IMR-90 (cell line): ENCODE measurements around the gene ANKRD40. TPM values are rescaled to one million over a fixed set of nuclear protein-coding genes. Genes with fewer than 3 reads are reported as not detected.
A peak's percentile ranks its signal among the peaks of the same experiment; 100 is the strongest.

Experiments used
- ATAC-seq: fragments of 200-7000 bp; cut with Tn5 transposase; 2 replicates; pipeline ENCODE4 v1.9.1; 2020; ENCODE audit warnings: low read depth, mild to moderate bottlenecking, moderate library complexity
- BruUV-seq: library from RNA; stranded (reverse); fragments of 400-500 nt; replicated peaks from 2 replicates; lab custom pipeline; 2021; lab: Mats Ljungman, UMichigan
- CTCF ChIA-PET: fragments of 300-600 bp; formaldehyde crosslinking; extraction: SDS; loops from one replicate; lab custom pipeline; 2021; ENCODE audit warnings: antibody characterized with exemption; lab: Yijun Ruan, JAX
- POLR2A ChIA-PET: fragments of 300-600 bp; sonication (Branson Sonifier 250); formaldehyde crosslinking; loops from one replicate; lab custom pipeline; 2022; ENCODE audit warnings: antibody characterized with exemption; ENCODE audit not compliant: unreplicated experiment; lab: Charles Lee
- DNase-seq: peaks from one replicate; pipeline ENCODE4 v3.0.0; 2013
- H2AFZ ChIP-seq: replicated peaks from 2 replicates; pipeline ENCODE3; 2013; ENCODE audit warnings: low read length, mild to moderate bottlenecking; ENCODE audit not compliant: poor library complexity
- H2AK5ac ChIP-seq: 2 replicates; pipeline ENCODE4 v1.6.1; 2013; ENCODE audit warnings: low read depth, low read length, inconsistent platforms
- H2AK9ac ChIP-seq: replicated peaks from 2 replicates; pipeline ENCODE3; 2013; ENCODE audit warnings: mild to moderate bottlenecking, low read depth, low read length, moderate library complexity; ENCODE audit not compliant: poor library complexity
- H2BK120ac ChIP-seq: 2 replicates; pipeline ENCODE4 v1.6.1; 2013; ENCODE audit warnings: low read depth, low read length, inconsistent platforms
- H2BK15ac ChIP-seq: 3 replicates; pipeline ENCODE4 v1.6.1; 2013; ENCODE audit warnings: low read depth, low read length, inconsistent platforms
- H2BK20ac ChIP-seq: 2 replicates; pipeline ENCODE4 v1.6.1; 2013; ENCODE audit warnings: low read depth, mild to moderate bottlenecking, inconsistent platforms, low read length, moderate library complexity
- H2BK5ac ChIP-seq: 2 replicates; pipeline ENCODE4 v1.6.1; 2013; ENCODE audit warnings: mild to moderate bottlenecking, low read depth, low read length, inconsistent platforms; ENCODE audit not compliant: poor library complexity, severe bottlenecking
- H3K14ac ChIP-seq: replicated peaks from 2 replicates; pipeline ENCODE4 v1.6.1; 2013; ENCODE audit warnings: low read depth, low read length, inconsistent platforms
- H3K18ac ChIP-seq: 2 replicates; pipeline ENCODE4 v1.6.1; 2013; ENCODE audit warnings: low read depth, low read length, control low read depth
- H3K23ac ChIP-seq: 2 replicates; pipeline ENCODE4 v1.6.1; 2013; ENCODE audit warnings: low read depth, low read length, inconsistent platforms
- H3K27ac ChIP-seq: 2 replicates; pipeline ENCODE4 v1.5.1; 2013; ENCODE audit warnings: mild to moderate bottlenecking, control low read depth, low read length; ENCODE audit not compliant: insufficient read depth
- H3K27me3 ChIP-seq: 2 replicates; pipeline ENCODE4 v1.6.1; 2013; ENCODE audit warnings: low read length; ENCODE audit not compliant: control insufficient read depth, insufficient read depth
- H3K36me3 ChIP-seq: 2 replicates; pipeline ENCODE4 v1.6.1; 2013; ENCODE audit warnings: low read length, mixed read lengths; ENCODE audit not compliant: control insufficient read depth, insufficient read depth
- H3K4ac ChIP-seq: 2 replicates; pipeline ENCODE4 v1.6.1; 2013; ENCODE audit warnings: low read depth, low read length, inconsistent platforms
- H3K4me1 ChIP-seq: 2 replicates; pipeline ENCODE4 v1.6.1; 2013; ENCODE audit warnings: low read length, mixed read lengths; ENCODE audit not compliant: control insufficient read depth, insufficient read depth
- H3K4me2 ChIP-seq: 2 replicates; pipeline ENCODE4 v1.6.1; 2013; ENCODE audit warnings: low read depth, mild to moderate bottlenecking, control low read depth, low read length, moderate library complexity
- H3K4me3 ChIP-seq: 2 replicates; pipeline ENCODE4 v1.5.1; 2013; ENCODE audit warnings: low read depth, mild to moderate bottlenecking, control low read depth, low read length, moderate library complexity; ENCODE audit not compliant: insufficient read depth
- H3K56ac ChIP-seq: 2 replicates; pipeline ENCODE4 v1.6.1; 2013; ENCODE audit warnings: low read length, inconsistent platforms; ENCODE audit not compliant: insufficient read depth; ENCODE audit errors: extremely low read depth
- H3K79me1 ChIP-seq, 2 experiments: 2 replicates each; pipeline ENCODE4 v1.6.1; 2013; ENCODE audit warnings: low read length in 2 of 2, inconsistent platforms in 1 of 2, low read depth in 1 of 2
- H3K9ac ChIP-seq: 2 replicates; pipeline ENCODE4 v1.6.1; 2013; ENCODE audit warnings: low read depth, low read length, control low read depth
- H3K9me1 ChIP-seq: 2 replicates; pipeline ENCODE4 v1.6.1; 2013; ENCODE audit warnings: low read length, inconsistent platforms; ENCODE audit not compliant: insufficient read depth
- H3K9me3 ChIP-seq: 2 replicates; pipeline ENCODE4 v1.6.1; 2013; ENCODE audit warnings: low read length; ENCODE audit not compliant: control insufficient read depth, insufficient read depth
- H4K20me1 ChIP-seq: 2 replicates; pipeline ENCODE4 v1.6.1; 2013; ENCODE audit warnings: low read length, inconsistent platforms; ENCODE audit not compliant: insufficient read depth
- H4K5ac ChIP-seq: 2 replicates; pipeline ENCODE4 v1.6.1; 2013; ENCODE audit warnings: mild to moderate bottlenecking, low read depth, low read length, control low read depth
- H4K8ac ChIP-seq, 2 experiments: 2 replicates each; pipeline ENCODE4 v1.6.1; 2013; ENCODE audit warnings: low read depth in 2 of 2, low read length in 2 of 2, control low read depth in 1 of 2, inconsistent platforms in 1 of 2
- H4K91ac ChIP-seq: 2 replicates; pipeline ENCODE4 v1.6.1; 2013; ENCODE audit warnings: low read depth, low read length, inconsistent platforms; ENCODE audit not compliant: insufficient read depth
- BHLHE40 ChIP-seq: fragments of 150-350 bp; IDR thresholded peaks from 2 replicates; pipeline ENCODE4 v1.6.1; 2016; ENCODE audit warnings: mild to moderate bottlenecking, low read depth, low read length
- CEBPB ChIP-seq: IDR thresholded peaks from 2 replicates; pipeline ENCODE4 v1.6.1; 2012; ENCODE audit warnings: low read depth, low read length, improper control_type of control experiment
- CHD1 ChIP-seq: IDR thresholded peaks from 2 replicates; pipeline ENCODE4 v1.6.1; 2012; ENCODE audit warnings: low read depth, low read length, improper control_type of control experiment
- CTCF ChIP-seq: conservative IDR thresholded peaks from 2 replicates; pipeline ENCODE4 v1.5.1; 2012; ENCODE audit warnings: mild to moderate bottlenecking, low read depth, low read length, improper control_type of control experiment
- FOS ChIP-seq: fragments of 150-350 bp; IDR thresholded peaks from 2 replicates; pipeline ENCODE4 v1.6.1; 2016; ENCODE audit warnings: low read depth, low read length
- MAFK ChIP-seq: IDR thresholded peaks from 2 replicates; pipeline ENCODE4 v1.6.1; 2012; ENCODE audit warnings: low read depth, low read length, improper control_type of control experiment
- MAZ ChIP-seq: IDR thresholded peaks from 2 replicates; pipeline ENCODE4 v1.6.1; 2012; ENCODE audit warnings: low read depth, mild to moderate bottlenecking, low read length, improper control_type of control experiment, moderate library complexity, borderline replicate concordance
- MXI1 ChIP-seq: IDR thresholded peaks from 2 replicates; pipeline ENCODE4 v1.6.1; 2012; ENCODE audit warnings: low read depth, mild to moderate bottlenecking, low read length, moderate library complexity, borderline replicate concordance
- NFE2L2 ChIP-seq: fragments of 150-350 bp; IDR thresholded peaks from 2 replicates; pipeline ENCODE4 v1.6.1; 2016; ENCODE audit warnings: low read depth, mild to moderate bottlenecking, low read length
- POLR2A ChIP-seq: IDR thresholded peaks from 2 replicates; pipeline ENCODE4 v1.6.1; 2012; ENCODE audit warnings: mild to moderate bottlenecking, low read depth, low read length
- RAD21 ChIP-seq: IDR thresholded peaks from 2 replicates; pipeline ENCODE4 v1.6.1; 2012; ENCODE audit warnings: low read length, improper control_type of control experiment
- RFX5 ChIP-seq: IDR thresholded peaks from 2 replicates; pipeline ENCODE4 v1.8.0; 2012; ENCODE audit warnings: low read depth, mild to moderate bottlenecking, low read length, moderate library complexity
- SMC3 ChIP-seq: fragments of 150-350 bp; IDR thresholded peaks from 2 replicates; pipeline ENCODE4 v1.6.1; 2016; ENCODE audit warnings: low read depth, mild to moderate bottlenecking, antibody characterized with exemption, low read length, moderate library complexity
- USF2 ChIP-seq: fragments of 150-350 bp; IDR thresholded peaks from 2 replicates; pipeline ENCODE4 v1.6.1; 2017; ENCODE audit warnings: mild to moderate bottlenecking, antibody characterized with exemption, low read length, low read depth
- WGBS, 2 experiments: methylation state at CpG; one replicate each; pipeline versions ENCODE4 v1.1.5 to v1.1.7; 2013; ENCODE audit warnings: missing lambda C conversion rate in 2 of 2; ENCODE audit not compliant: insufficient read length in 1 of 2; ENCODE audit errors: extremely low coverage in 2 of 2; 5-methylcytosine and 5-hydroxymethylcytosine counted together
- dilution Hi-C: fragments of 300-500 bp; cut with HindIII; formaldehyde crosslinking; loops from one replicate; pipeline ENCODE4 v1.14.3; 2018; ENCODE audit warnings: low sequenced_read_pairs; ENCODE audit not compliant: unreplicated experiment
- in situ Hi-C: fragments of 300-500 bp; cut with MboI; formaldehyde crosslinking; loops from 3 replicates; pipeline ENCODE4 v1.14.3; 2019; ENCODE audit warnings: low sequenced_read_pairs, inconsistent platforms, mixed read lengths
- intact Hi-C: fragments of 100-400 bp; cut with micrococcal nuclease; formaldehyde crosslinking; loops from 2 replicates; pipeline ENCODE4 v1.10.0; 2022
- polyA plus RNA-seq, 3 experiments: library from polyadenylated mRNA; depleted of rRNA; stranded (reverse); fragments of >200 nt; gene quantifications; 2 replicates each; pipeline ENCODE4 v1.2.3, GENCODE V29; 2012; ENCODE audit warnings: low replicate concordance in 1 of 3
- total RNA-seq: library from RNA; depleted of rRNA; stranded (reverse); fragments of >200 nt; gene quantifications from 2 replicates; pipeline ENCODE4 v1.2.3, GENCODE V29; 2012
- TF ChIP-seq, protein P1 (sequence below): fragments of 150-350 bp; IDR thresholded peaks from 2 replicates; pipeline ENCODE4 v1.6.1; 2016; ENCODE audit warnings: low read depth, mild to moderate bottlenecking, low read length, moderate library complexity, borderline replicate concordance

ANKRD40 gene
- total and polyA plus RNA-seq, 2 of the 4 experiments (the other 2 are of a cell fraction), result 23.4 to 35.8 TPM

DNA sequence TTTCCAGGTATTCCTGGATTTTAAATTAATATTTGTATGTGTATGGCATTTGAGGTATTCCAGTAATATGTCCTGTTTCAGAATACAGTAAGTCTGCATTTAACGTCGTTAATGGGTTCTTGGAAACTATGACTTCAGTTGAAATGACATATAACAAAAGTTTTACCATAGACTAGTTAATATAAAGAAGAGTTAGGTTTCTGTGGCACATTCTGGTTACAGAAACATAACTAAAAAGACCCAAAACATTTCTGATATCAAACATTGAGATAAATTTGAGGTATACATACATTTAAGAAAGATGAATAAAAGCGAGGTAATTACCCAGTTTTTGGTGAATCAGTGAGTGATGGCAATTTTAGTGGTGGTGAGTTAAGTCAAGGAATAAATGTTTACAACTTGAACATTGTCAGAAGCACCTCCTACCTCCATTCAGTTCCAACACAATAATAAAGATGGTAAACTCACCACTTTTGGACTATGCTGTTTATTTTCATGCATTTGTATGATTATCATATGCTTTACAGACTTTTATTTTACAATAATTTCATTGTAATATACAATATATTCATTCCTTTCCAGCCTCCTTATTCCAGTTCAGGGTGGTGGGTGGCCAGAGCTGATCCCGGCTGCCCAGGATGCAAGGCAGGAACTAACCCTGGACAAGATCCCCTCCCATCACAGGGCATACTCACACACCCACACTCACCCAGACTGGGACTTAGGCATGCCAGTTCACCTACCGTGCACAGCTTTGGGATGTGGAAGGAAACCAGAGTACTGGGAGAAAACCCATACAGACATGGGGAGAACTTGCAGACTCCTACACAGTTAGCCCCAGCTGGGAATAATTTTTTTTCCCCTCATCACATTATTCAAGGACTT, 21.4 kb upstream of the ANKRD40 start:
- no peak overlapping the region for H2AK9ac ChIP-seq
- no peak for DNase-seq
- POLR2A ChIA-PET, result no interaction called here
- H2BK15ac ChIP-seq, result no peak overlapping the region
- peak; percentile 36 for ATAC-seq
- peaks cover 0 to 45% of the 10 kb centered on the region in 2 experiments; a peak in 3 of 4 replicates for H3K79me1 ChIP-seq
- H3K27ac ChIP-seq, result no peak overlapping the region
- H3K23ac ChIP-seq, result no peak overlapping the region
- no peak overlapping the region for H2BK5ac ChIP-seq
- peaks cover 16% of the 10 kb centered on the region for H3K9me1 ChIP-seq
- H2AK5ac ChIP-seq, result no peak overlapping the region
- no peaks in the 10 kb centered on the region for H3K9me3 ChIP-seq
- H4K5ac ChIP-seq, result no peak overlapping the region
- no peak overlapping the region for H4K8ac ChIP-seq
- no peaks in the 10 kb centered on the region for H3K27me3 ChIP-seq
- WGBS, 2 experiments, result no CpG with 5 or more reads among the region's 5 CpGs
- no peak overlapping the region for H4K91ac ChIP-seq
- H3K14ac ChIP-seq, result no peak overlapping the region
- no peak overlapping the region for H2BK120ac ChIP-seq
- H4K20me1 ChIP-seq, result peaks cover 97% of the 10 kb centered on the region
- dilution Hi-C loops, result no loop called here
- no peak overlapping the region for H3K18ac ChIP-seq
- no TSS peak for BruUV-seq
- H2BK20ac ChIP-seq, result no peak overlapping the region
- no peak overlapping the region for H2AFZ ChIP-seq
- intact Hi-C loops, result no loop called here
- CTCF ChIA-PET, result no interaction called here
- no peak overlapping the region for H3K4me3 ChIP-seq
- no peak overlapping the region for H3K9ac ChIP-seq
- 0 out of 2 replicates have a peak, but pooled peaks cover 3% of the 10 kb centered on the region for H3K36me3 ChIP-seq
- peaks cover 10% of the 10 kb centered on the region for H3K4me1 ChIP-seq
- in situ Hi-C loops, result no loop called here
- no peak overlapping the region for H3K4me2 ChIP-seq
- no peak overlapping the region for H3K56ac ChIP-seq
- H3K4ac ChIP-seq, result no peak overlapping the region
- TF ChIP-seq BHLHE40, result no peak
- TF ChIP-seq RFX5, result no peak
- TF ChIP-seq MAFK, result no peak
- no peak for TF ChIP-seq CEBPB
- TF ChIP-seq USF2, result no peak
- TF ChIP-seq, protein P1, sequence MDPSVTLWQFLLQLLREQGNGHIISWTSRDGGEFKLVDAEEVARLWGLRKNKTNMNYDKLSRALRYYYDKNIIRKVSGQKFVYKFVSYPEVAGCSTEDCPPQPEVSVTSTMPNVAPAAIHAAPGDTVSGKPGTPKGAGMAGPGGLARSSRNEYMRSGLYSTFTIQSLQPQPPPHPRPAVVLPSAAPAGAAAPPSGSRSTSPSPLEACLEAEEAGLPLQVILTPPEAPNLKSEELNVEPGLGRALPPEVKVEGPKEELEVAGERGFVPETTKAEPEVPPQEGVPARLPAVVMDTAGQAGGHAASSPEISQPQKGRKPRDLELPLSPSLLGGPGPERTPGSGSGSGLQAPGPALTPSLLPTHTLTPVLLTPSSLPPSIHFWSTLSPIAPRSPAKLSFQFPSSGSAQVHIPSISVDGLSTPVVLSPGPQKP, result no peak
- TF ChIP-seq SMC3, result no peak
- no peak for TF ChIP-seq MXI1
- no peak for TF ChIP-seq CHD1
- TF ChIP-seq FOS, result no peak
- TF ChIP-seq MAZ, result no peak
- no peak for TF ChIP-seq RAD21
- no peak for TF ChIP-seq CTCF
- no peak for TF ChIP-seq POLR2A
- no peak for TF ChIP-seq NFE2L2
